Measurements from ENCODE around the gene SLC25A11. TPM values are rescaled to one million over a fixed set of nuclear protein-coding genes. Genes with fewer than 3 reads are reported as not detected.

SLC25A11 gene
- total and polyA plus RNA-seq, 2 donors (not counting 3 experiments of a cell fraction or from before 2014, with no cell fraction given) = 58.2 to 95.2 TPM

DNA sequence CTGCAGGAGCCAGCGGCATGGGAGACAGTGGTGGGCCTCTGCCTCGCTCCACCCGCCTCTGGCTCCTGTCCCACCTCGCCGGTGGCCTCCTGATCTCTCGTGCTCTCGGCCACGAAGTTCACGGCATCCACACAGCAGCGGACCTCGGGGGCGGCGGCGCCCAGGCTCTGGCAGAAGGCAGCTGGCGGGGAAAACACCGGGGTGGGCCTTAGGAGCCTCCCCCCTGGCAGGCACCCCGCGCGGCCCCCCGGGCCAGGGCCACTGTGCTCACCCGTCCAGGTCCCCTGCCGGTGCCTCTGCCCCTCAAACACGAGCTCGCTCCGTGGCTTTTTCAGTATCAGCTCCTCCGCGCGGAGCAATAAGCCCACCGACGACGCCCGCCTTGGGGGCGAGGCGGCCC lies 40.9 kb downstream of the SLC25A11 start:
- TF ChIP-seq FOS (IDR thresholded peaks at IDR 0.05; ENCODE audit: borderline replicate concordance, insufficient read depth, low read length) = no peak
- no peak for TF ChIP-seq MYC (IDR thresholded peaks at IDR 0.05; ENCODE audit: low read depth, low read length)
- no peak for TF ChIP-seq JUN (IDR thresholded peaks at IDR 0.05; ENCODE audit: borderline replicate concordance, insufficient read depth, insufficient read length, low read depth)
- no peak for TF ChIP-seq GATA2 (IDR thresholded peaks at IDR 0.05; ENCODE audit: insufficient read depth, insufficient read length, low read depth, low read length)
- TF ChIP-seq POLR2AphosphoS5 (IDR thresholded peaks at IDR 0.05; ENCODE audit: insufficient read depth, low read depth, low read length) = no peak
- TF ChIP-seq EZH2 (IDR thresholded peaks at IDR 0.05; ENCODE audit: borderline replicate concordance, low read depth, low read length, severe bottlenecking) = no peak
- TF ChIP-seq, protein P1, sequence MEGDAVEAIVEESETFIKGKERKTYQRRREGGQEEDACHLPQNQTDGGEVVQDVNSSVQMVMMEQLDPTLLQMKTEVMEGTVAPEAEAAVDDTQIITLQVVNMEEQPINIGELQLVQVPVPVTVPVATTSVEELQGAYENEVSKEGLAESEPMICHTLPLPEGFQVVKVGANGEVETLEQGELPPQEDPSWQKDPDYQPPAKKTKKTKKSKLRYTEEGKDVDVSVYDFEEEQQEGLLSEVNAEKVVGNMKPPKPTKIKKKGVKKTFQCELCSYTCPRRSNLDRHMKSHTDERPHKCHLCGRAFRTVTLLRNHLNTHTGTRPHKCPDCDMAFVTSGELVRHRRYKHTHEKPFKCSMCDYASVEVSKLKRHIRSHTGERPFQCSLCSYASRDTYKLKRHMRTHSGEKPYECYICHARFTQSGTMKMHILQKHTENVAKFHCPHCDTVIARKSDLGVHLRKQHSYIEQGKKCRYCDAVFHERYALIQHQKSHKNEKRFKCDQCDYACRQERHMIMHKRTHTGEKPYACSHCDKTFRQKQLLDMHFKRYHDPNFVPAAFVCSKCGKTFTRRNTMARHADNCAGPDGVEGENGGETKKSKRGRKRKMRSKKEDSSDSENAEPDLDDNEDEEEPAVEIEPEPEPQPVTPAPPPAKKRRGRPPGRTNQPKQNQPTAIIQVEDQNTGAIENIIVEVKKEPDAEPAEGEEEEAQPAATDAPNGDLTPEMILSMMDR (IDR thresholded peaks at IDR 0.05; ENCODE audit: extremely low read depth in 1 of 2, insufficient read depth in 1 of 2, low read depth in 1 of 2, low read length in 2 of 2) = no peak
- TF ChIP-seq, protein P2, sequence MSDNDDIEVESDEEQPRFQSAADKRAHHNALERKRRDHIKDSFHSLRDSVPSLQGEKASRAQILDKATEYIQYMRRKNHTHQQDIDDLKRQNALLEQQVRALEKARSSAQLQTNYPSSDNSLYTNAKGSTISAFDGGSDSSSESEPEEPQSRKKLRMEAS (IDR thresholded peaks at IDR 0.05; ENCODE audit: insufficient read depth, insufficient read length) = no peak
- no peak for TF ChIP-seq POLR2A (IDR thresholded peaks at IDR 0.05; ENCODE audit: low read depth, low read length)
- no TSS peak for BruUV-seq (replicated peaks)
- DNase-seq (ENCODE audit: low read depth, low spot score) = no peak
- Histone ChIP-seq H3K9me1 (replicated peaks; ENCODE audit: control insufficient read depth, extremely low read depth, insufficient read depth, low read length) (no peaks in the 10 kb centered on the region), H3K27ac (ENCODE audit: insufficient read depth, low read depth, low read length) (no peak overlapping the region), H3K79me2 (ENCODE audit: control insufficient read depth, insufficient read depth, low read length) (no peaks in the 10 kb centered on the region), H3K27me3 (ENCODE audit: control insufficient read depth in 2 of 2, insufficient read depth in 2 of 2, low read length in 2 of 2) (no peaks in the 10 kb centered on the region), H3K9ac (replicated peaks; ENCODE audit: extremely low read depth, insufficient read depth, low read length) (peak overlapping the region; percentile 10), H3K4me3 (replicated peaks in 1 of 3; ENCODE audit: insufficient read depth in 1 of 3, low read depth in 1 of 3, low read length in 3 of 3) (peak overlapping the region in 2 of 3 experiments; percentile 12 to 32), H3K4me2 (ENCODE audit: insufficient read depth, low read length) (peak overlapping the region; percentile 67), H3K4me1 (ENCODE audit: control insufficient read depth, extremely low read depth, insufficient read depth, low read length) (peaks cover 10% of the 10 kb centered on the region), H3K36me3 (ENCODE audit: control insufficient read depth in 2 of 2, extremely low read depth in 1 of 2, insufficient read depth in 2 of 2, low read length in 2 of 2) (peaks cover 0 to 31% of the 10 kb centered on the region in 2 experiments), H3K9me3 (replicated peaks; ENCODE audit: control insufficient read depth, insufficient read depth, low read length) (no peaks in the 10 kb centered on the region), H2AFZ (ENCODE audit: low read depth, low read length) (no peak overlapping the region), H4K20me1 (replicated peaks; ENCODE audit: control insufficient read depth, extremely low read depth, insufficient read depth, low read length) (no peaks in the 10 kb centered on the region)
- CTCF ChIA-PET = interaction anchor here (0.7 to 2.4 kb wide), 7 partner anchors 10 to 189 kb away, joined by 3 to 9 read pairs (median 6); partner anchors contain the start of genes ARRB2 and MED11
- no peak for FAIRE-seq
- dilution Hi-C loops (cut with MboI; ENCODE audit: extremely low pct_ligation_motif_present, low sequenced_read_pairs) (no loop called here), intact Hi-C loops (cut with micrococcal nuclease) (no loop called here)
- POLR2A ChIA-PET = interaction anchor here (0.6 kb wide), 1 partner anchor 118 kb away, joined by 4 read pairs; no protein-coding TSS in a partner anchor
